ENCODE data around the gene MECP2.

MECP2 gene

GRCh38 chrX:154115750-154116149 is 18.2 kb upstream of the MECP2 start:
- DNase-seq (ENCODE audit: low read depth), result no peak

- DNase-seq (ENCODE audit: low read depth), result no peak
Observed at GRCh38 chrX:154115071-154115470, 17.6 kb upstream of the MECP2 start.

GRCh38 chrX:154114652-154115051 is 17.1 kb upstream of the MECP2 start:
- no peak for DNase-seq (ENCODE audit: low read depth)

GRCh38 chrX:154113729-154114128 is 16.2 kb upstream of the MECP2 start:
- no peak for DNase-seq (ENCODE audit: low read depth)

GRCh38 chrX:154098551-154098950 is 1.0 kb upstream of the MECP2 start:
- DNase-seq (ENCODE audit: low read depth), result no peak

GRCh38 chrX:154097003-154097588 is 421 bp downstream of the MECP2 start:
- DNase-seq (ENCODE audit: low read depth), result peak; percentile 57

- DNase-seq (ENCODE audit: low read depth), result no peak
Observed at GRCh38 chrX:154096140-154097002, 1.1 kb downstream of the MECP2 start.

GRCh38 chrX:154094833-154095232 is 2.7 kb downstream of the MECP2 start:
- no peak for DNase-seq (ENCODE audit: low read depth)

GRCh38 chrX:154093965-154094364 is 3.6 kb downstream of the MECP2 start:
- no peak for DNase-seq (ENCODE audit: low read depth)

GRCh38 chrX:154092371-154092770 is 5.1 kb downstream of the MECP2 start:
- DNase-seq (ENCODE audit: low read depth), result no peak

GRCh38 chrX:154091678-154092077 is 5.8 kb downstream of the MECP2 start:
- no peak for DNase-seq (ENCODE audit: low read depth)

GRCh38 chrX:154090731-154091130 is 6.8 kb downstream of the MECP2 start:
- no peak for DNase-seq (ENCODE audit: low read depth)

- DNase-seq (ENCODE audit: low read depth), result no peak
Observed at GRCh38 chrX:154084449-154085300, 12.8 kb downstream of the MECP2 start.

- DNase-seq (ENCODE audit: low read depth), result no peak
Observed at GRCh38 chrX:154083126-154083517, 14.4 kb downstream of the MECP2 start.

- DNase-seq (ENCODE audit: low read depth), result no peak
Observed at GRCh38 chrX:154082396-154083125, 15.0 kb downstream of the MECP2 start.

GRCh38 chrX:154077101-154077500 is 20.4 kb downstream of the MECP2 start:
- DNase-seq (ENCODE audit: low read depth), result no peak

GRCh38 chrX:154074199-154074598 is 23.3 kb downstream of the MECP2 start:
- no peak for DNase-seq (ENCODE audit: low read depth)

- no peak for DNase-seq (ENCODE audit: low read depth)
Observed at GRCh38 chrX:154072192-154072591, 25.3 kb downstream of the MECP2 start.

GRCh38 chrX:154068560-154068959 is 29.0 kb downstream of the MECP2 start:
- no peak for DNase-seq (ENCODE audit: low read depth)

GRCh38 chrX:154064637-154065435 is 32.7 kb downstream of the MECP2 start:
- no peak for DNase-seq (ENCODE audit: low read depth)

GRCh38 chrX:154063234-154063633 is 34.3 kb downstream of the MECP2 start:
- no peak for DNase-seq (ENCODE audit: low read depth)

All from stimulated activated CD4-positive, alpha-beta T cell treated with anti-CD3 and anti-CD28 coated beads, Interleukin-2, amount 100 ng/mL, for 4 hours (primary cell).